K562 (cell line): Measurements from ENCODE around the gene SOWAHA. TPM values are rescaled to one million over a fixed set of nuclear protein-coding genes. Genes with fewer than 3 reads are reported as not detected.

Experiments used
- ATAC-seq: fragments of 200-7000 bp; cut with Tn5 transposase; 3 replicates; pipeline ENCODE4 v1.9.1; 2020; ENCODE audit warnings: moderate library complexity
- BruUV-seq: library from RNA; stranded (reverse); fragments of 400-500 nt; replicated peaks from 2 replicates; lab custom pipeline; 2021; lab: Mats Ljungman, UMichigan
- CTCF ChIA-PET: fragments of 300-600 bp; formaldehyde crosslinking; extraction: SDS; loops from one replicate; lab custom pipeline; 2021; ENCODE audit warnings: low intra/inter-chr PET ratio; lab: Yijun Ruan, JAX
- POLR2A ChIA-PET: fragments of 300-600, 350-650 bp; sonication (Branson Sonifier 250); formaldehyde crosslinking; extraction: SDS; loops from one replicate; lab custom pipeline; 2021; ENCODE audit warnings: antibody characterized with exemption, inconsistent platforms; lab: Yijun Ruan, JAX
- DNase-seq, 4 experiments: peaks; one replicate each; pipeline versions ENCODE4 v3.0.0 to v3.0.0-alpha.2; 2011 to 2018; ENCODE audit warnings: low spot score in 3 of 4, mixed read lengths in 3 of 4; ENCODE audit errors: extremely low read depth in 1 of 4
- FAIRE-seq: peaks from 2 replicates; lab custom pipeline; 2011; peaks lifted over from hg19 to GRCh38; lab: Jason Lieb, UNC
- H2AFZ ChIP-seq: 2 replicates; pipeline ENCODE4 v1.6.0; 2011; ENCODE audit warnings: low read depth, low read length, control low read depth, inconsistent platforms
- H3K27ac ChIP-seq: fragments of 200-600 bp; 3 replicates; pipeline ENCODE4 v1.8.0; 2011; ENCODE audit warnings: low read depth, mild to moderate bottlenecking, control low read depth, inconsistent platforms, low read length, moderate library complexity, mixed read lengths; ENCODE audit errors: extremely low read depth
- H3K27me3 ChIP-seq, 2 experiments: fragments of 300-600 bp in 1 of 2; 2 replicates in 1 of 2; 3 replicates in 1 of 2; pipeline versions ENCODE4 v1.6.0 to v1.8.0; 2011; ENCODE audit warnings: inconsistent platforms in 2 of 2, low read length in 2 of 2, mild to moderate bottlenecking in 1 of 2, mixed read lengths in 1 of 2, moderate library complexity in 1 of 2; ENCODE audit not compliant: control insufficient read depth in 2 of 2, insufficient read depth in 2 of 2
- H3K36me3 ChIP-seq: fragments of 300-600 bp; 3 replicates; pipeline ENCODE4 v1.8.0; 2011; ENCODE audit warnings: mild to moderate bottlenecking, low read length, inconsistent platforms; ENCODE audit not compliant: control insufficient read depth, insufficient read depth
- H3K4me1 ChIP-seq, 2 experiments: fragments of 200-600 bp in 1 of 2; replicated peaks in 1 of 2; 2 replicates in 1 of 2; 3 replicates in 1 of 2; pipeline versions ENCODE4 v1.5.1 to v1.8.0; 2011; ENCODE audit warnings: inconsistent platforms in 2 of 2, low read length in 2 of 2, mild to moderate bottlenecking in 1 of 2, mixed read lengths in 1 of 2, moderate library complexity in 1 of 2; ENCODE audit not compliant: control insufficient read depth in 2 of 2, insufficient read depth in 2 of 2
- H3K4me2 ChIP-seq: 2 replicates; pipeline ENCODE4 v1.6.1; 2011; ENCODE audit warnings: low read length, control low read depth, inconsistent platforms, mixed read lengths; ENCODE audit not compliant: insufficient read depth
- H3K4me3 ChIP-seq: fragments of 200-600 bp; sonication (generic), shearing (Covaris generic); 2 replicates; pipeline ENCODE4 v1.5.1; 2016; ENCODE audit warnings: control low read depth, inconsistent platforms
- H3K79me2 ChIP-seq: fragments of 200-600 bp; 3 replicates; pipeline ENCODE4 v1.8.0; 2011; ENCODE audit warnings: low read length, inconsistent platforms; ENCODE audit not compliant: control insufficient read depth, insufficient read depth
- H3K9ac ChIP-seq, 2 experiments: 2 replicates each; pipeline versions ENCODE4 v1.6.0 to v1.6.1; 2011; ENCODE audit warnings: low read depth in 2 of 2, low read length in 2 of 2, control low read depth in 1 of 2, inconsistent platforms in 1 of 2, mild to moderate bottlenecking in 1 of 2, mixed read lengths in 1 of 2; ENCODE audit not compliant: insufficient read depth in 1 of 2
- H3K9me1 ChIP-seq: one replicate; pipeline ENCODE4 v1.6.0; 2011; ENCODE audit warnings: inconsistent platforms, mild to moderate bottlenecking, low read length, moderate library complexity; ENCODE audit not compliant: control insufficient read depth, insufficient read depth
- H3K9me3 ChIP-seq: replicated peaks from 2 replicates; pipeline ENCODE4 v1.5.1; 2011; ENCODE audit warnings: low read depth, low read length, inconsistent platforms; ENCODE audit not compliant: control insufficient read depth, insufficient read depth
- H4K20me1 ChIP-seq: replicated peaks from 2 replicates; pipeline ENCODE4 v1.6.1; 2011; ENCODE audit warnings: low read length, inconsistent platforms, mixed read lengths; ENCODE audit not compliant: control insufficient read depth, insufficient read depth
- ARID1B ChIP-seq: fragments of 450-650 bp; IDR thresholded peaks from 2 replicates; pipeline ENCODE4 v1.6.1; 2016; ENCODE audit warnings: antibody characterized with exemption, mild to moderate bottlenecking, inconsistent platforms
- CHD1 ChIP-seq: fragments of 200-600 bp; sonication (generic); IDR thresholded peaks from one replicate; pipeline ENCODE4 v1.6.1; 2012; ENCODE audit warnings: mild to moderate bottlenecking, moderate library complexity, low read length, inconsistent platforms
- CTCFL ChIP-seq: IDR thresholded peaks from 2 replicates; pipeline ENCODE4 v1.6.1; 2011; ENCODE audit warnings: borderline replicate concordance, low read depth, mild to moderate bottlenecking, moderate library complexity, low read length; ENCODE audit not compliant: insufficient read depth, poor library complexity, severe bottlenecking
- NCOA1 ChIP-seq: fragments of 450-650 bp; IDR thresholded peaks from 2 replicates; pipeline ENCODE4 v1.6.1; 2016; ENCODE audit warnings: low read depth
- NUFIP1 ChIP-seq: fragments of 450-650 bp; IDR thresholded peaks from 2 replicates; pipeline ENCODE4 v1.6.1; 2018; ENCODE audit not compliant: partially characterized antibody
- USF2 ChIP-seq: sonication (generic); formaldehyde crosslinking; IDR thresholded peaks from 2 replicates; pipeline ENCODE4 v1.5.0; 2020; ENCODE audit warnings: missing genetic modification reagents
- ZC3H11A ChIP-seq: IDR thresholded peaks from 2 replicates; pipeline ENCODE4 v1.6.1; 2012; ENCODE audit warnings: low read depth, low read length, improper control_type of control experiment
- ZNF263 ChIP-seq: sonication (generic); formaldehyde crosslinking; IDR thresholded peaks from 2 replicates; pipeline ENCODE4 v1.8.0; 2022; ENCODE audit warnings: mild to moderate bottlenecking, missing genetic modification reagents, borderline replicate concordance
- WGBS: fragments of 100-300 bp; shearing (Covaris generic); methylation state at CpG from one replicate; pipeline ENCODE4 v1.1.6; 2016; ENCODE audit warnings: low coverage, mixed read lengths; ENCODE audit not compliant: insufficient coverage; ENCODE audit errors: missing lambda C conversion rate; 5-methylcytosine and 5-hydroxymethylcytosine counted together
- in situ Hi-C: fragments of 300-500 bp; cut with MboI; formaldehyde crosslinking; loops from 4 replicates; pipeline ENCODE4 v1.15.0; 2018; ENCODE audit warnings: inconsistent platforms, mixed read lengths
- intact Hi-C: fragments of 100-400 bp; cut with micrococcal nuclease; formaldehyde crosslinking; loops from 2 replicates; pipeline ENCODE4 v1.14.2; 2022
- polyA plus RNA-seq, 8 experiments: library from polyadenylated mRNA; depleted of rRNA in 4 of 8; stranded (reverse) in 5 of 8; unstranded in 3 of 8; fragments of >200 nt; fragmentation: Nextera tagmentation in 2 of 8; fragmentation: Illumina TruSeq in 1 of 8; extraction: Ambion mirVana in 2 of 8; extraction: Trizol in 1 of 8; gene quantifications; 2 replicates each; pipeline versions ENCODE4 v1.2.1 to v1.2.3, GENCODE V29; 2011 to 2014; ENCODE audit warnings: inconsistent platforms in 1 of 8, missing spikeins in 1 of 8
- total RNA-seq, 7 experiments: library from RNA; depleted of rRNA in 6 of 7; stranded (reverse); fragments of >200 nt in 6 of 7; fragmentation: Illumina TruSeq in 2 of 7; extraction: Trizol in 2 of 7; gene quantifications; 2 replicates each; pipeline versions ENCODE4 v1.2.1 to v1.2.3, GENCODE V29; 2011 to 2021; ENCODE audit warnings: low replicate concordance in 1 of 7

The SOWAHA gene
- total and polyA plus RNA-seq, 9 of the 15 experiments (the other 6 are each of a cell fraction or from before 2014, with no cell fraction given), result not detected

GRCh38 chr5:132799392-132799791 is 13.7 kb upstream of the SOWAHA start (continued):
- TF ChIP-seq CTCFL (no peak), NUFIP1 (no peak), USF2 (CRISPR knock-in tag) (no peak)

GRCh38 chr5:132800545-132800944 is 12.6 kb upstream of the SOWAHA start:
- intact Hi-C loops, result loop anchor here (5.0 kb wide), 1 partner anchor 43 kb away; no protein-coding TSS in a partner anchor
- BruUV-seq, result no TSS peak
- Histone ChIP-seq H2AFZ (peak overlapping the region; percentile 81), H3K27me3 (no peaks in the 10 kb centered on the region), H3K4me3 (no peak overlapping the region), H4K20me1 (no peaks in the 10 kb centered on the region), H3K9ac (no peak overlapping the region), H3K79me2 (no peaks in the 10 kb centered on the region), H3K36me3 (no peaks in the 10 kb centered on the region), H3K9me1 (no peaks in the 10 kb centered on the region), H3K9me3 (no peaks in the 10 kb centered on the region; the same call in 1 of the 2 replicates), H3K4me2 (no peak overlapping the region), H3K4me1 (no peaks in the 10 kb centered on the region; a peak in 2 of 5 replicates), H3K27ac (no peak overlapping the region)
- TF ChIP-seq ZNF263 (CRISPR knock-in tag) (no peak), ZC3H11A (no peak), CHD1 (no peak), ARID1B (no peak), NCOA1 (no peak)
- ChIA-PET POLR2A (interaction anchor here (0.9 to 1.9 kb wide), 7 partner anchors 9 to 20 kb away, joined by 3 to 7 read pairs (median 4); no protein-coding TSS in a partner anchor), CTCF (no interaction called here)
- in situ Hi-C loops, result no loop called here
- DNase-seq (no peak), FAIRE-seq (no peak), ATAC-seq (no peak)
- 49% methylated on average over 2 of the region's 2 CpGs for WGBS
